Activated CD8-positive, alpha-beta T cell treated with anti-CD3 and anti-CD28 coated beads for 36 hours (primary cell): ENCODE results near the gene GREB1L. TPM values are rescaled to one million over a fixed set of nuclear protein-coding genes. Genes with fewer than 3 reads are reported as not detected.

Experiments
- ATAC-seq: fragments of 200-7000 bp; cut with Tn5 transposase; one replicate; pipeline ENCODE4 v1.10.0; 2021; ENCODE audit warnings: mild to moderate bottlenecking, moderate library complexity
- CTCF ChIA-PET: fragments of 350-600 bp; sonication (Branson Sonifier 250); formaldehyde crosslinking; loops from one replicate; lab custom pipeline; 2021; ENCODE audit warnings: antibody characterized with exemption; lab: Charles Lee
- POLR2A ChIA-PET: fragments of 350-600 bp; sonication (Branson Sonifier 250); formaldehyde crosslinking; loops from one replicate; lab custom pipeline; 2021; ENCODE audit warnings: antibody characterized with exemption; lab: Charles Lee
- DNase-seq: peaks from one replicate; pipeline ENCODE4 v3.0.0-alpha.2; 2020
- H3K27ac Mint-ChIP-seq: one replicate; pipeline ENCODE4 v1.8.0; 2021; ENCODE audit warnings: mild to moderate bottlenecking, mixed read lengths
- H3K27me3 Mint-ChIP-seq: one replicate; pipeline ENCODE4 v1.8.0; 2021; ENCODE audit warnings: mixed read lengths
- H3K36me3 Mint-ChIP-seq: one replicate; pipeline ENCODE4 v1.8.0; 2021; ENCODE audit warnings: low read depth, mixed read lengths
- H3K4me1 Mint-ChIP-seq: one replicate; pipeline ENCODE4 v1.8.0; 2021; ENCODE audit warnings: low read depth, mixed read lengths
- H3K4me3 Mint-ChIP-seq: one replicate; pipeline ENCODE4 v1.8.0; 2021; ENCODE audit warnings: mild to moderate bottlenecking, moderate library complexity, mixed read lengths
- H3K9me3 Mint-ChIP-seq: one replicate; pipeline ENCODE4 v1.8.0; 2021; ENCODE audit warnings: mixed read lengths
- CTCF ChIP-seq: fragments of 200-600 bp; IDR thresholded peaks from one replicate; pipeline ENCODE4 v1.8.0; 2022; ENCODE audit warnings: antibody characterized with exemption, mild to moderate bottlenecking
- intact Hi-C: fragments of 100-400 bp; cut with micrococcal nuclease; formaldehyde crosslinking; loops from one replicate; pipeline ENCODE4 v1.10.0; 2022
- total RNA-seq, 2 experiments: library from RNA; stranded (reverse); gene quantifications; one replicate each; pipeline ENCODE4 v1.2.3, GENCODE V29; 2021

GREB1L gene
- total RNA-seq, 2 experiments from 2014 or later, result not detected

GRCh38 chr18:21408681-21409080, 166.6 kb downstream of the GREB1L start:
- H3K27ac Mint-ChIP-seq, result no peak overlapping the region
- no peak overlapping the region for H3K4me3 Mint-ChIP-seq
- intact Hi-C loops, result loop anchor here (10.0 kb wide), 1 partner anchor 56 kb away; no protein-coding TSS in a partner anchor
- no peak for TF ChIP-seq CTCF
- no peak for ATAC-seq
- H3K9me3 Mint-ChIP-seq, result no peaks in the 10 kb centered on the region
- ChIA-PET CTCF (no interaction called here), POLR2A (no interaction called here)
- no peaks in the 10 kb centered on the region for H3K27me3 Mint-ChIP-seq
- no peak for DNase-seq
- H3K4me1 Mint-ChIP-seq, result no peaks in the 10 kb centered on the region
- no peaks in the 10 kb centered on the region for H3K36me3 Mint-ChIP-seq

DNA sequence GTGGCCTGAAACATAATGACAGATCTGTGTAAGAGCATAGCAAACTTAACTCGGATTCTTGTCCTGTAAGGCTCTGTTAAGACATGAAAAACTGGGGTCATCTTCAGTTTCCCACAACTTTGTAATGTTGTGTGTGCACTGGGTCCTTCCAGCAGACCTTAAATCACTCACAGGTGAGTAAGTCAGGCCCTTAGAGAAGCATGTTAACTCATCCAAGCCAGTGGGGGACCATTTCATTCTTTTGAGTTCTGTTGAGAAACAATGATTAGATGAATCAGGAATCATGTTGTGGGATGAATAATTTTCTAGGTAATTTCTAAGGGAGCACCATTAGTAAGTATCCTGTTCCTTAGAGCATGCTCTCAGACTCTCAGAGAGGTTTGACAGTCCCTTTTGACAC, 191.4 kb downstream of the GREB1L start:
- ChIA-PET CTCF (no interaction called here), POLR2A (interaction anchor here (0.6 kb wide), 1 partner anchor 9 kb away, joined by 3 read pairs; no protein-coding TSS in a partner anchor)
- H3K9me3 Mint-ChIP-seq, result no peaks in the 10 kb centered on the region
- no peaks in the 10 kb centered on the region for H3K36me3 Mint-ChIP-seq
- no peak overlapping the region for H3K27ac Mint-ChIP-seq
- H3K4me1 Mint-ChIP-seq, result no peaks in the 10 kb centered on the region
- DNase-seq (no peak), ATAC-seq (no peak)
- no peak for TF ChIP-seq CTCF
- no peak overlapping the region for H3K4me3 Mint-ChIP-seq
- intact Hi-C loops, result no loop called here
- peaks cover 7% of the 10 kb centered on the region for H3K27me3 Mint-ChIP-seq

DNA sequence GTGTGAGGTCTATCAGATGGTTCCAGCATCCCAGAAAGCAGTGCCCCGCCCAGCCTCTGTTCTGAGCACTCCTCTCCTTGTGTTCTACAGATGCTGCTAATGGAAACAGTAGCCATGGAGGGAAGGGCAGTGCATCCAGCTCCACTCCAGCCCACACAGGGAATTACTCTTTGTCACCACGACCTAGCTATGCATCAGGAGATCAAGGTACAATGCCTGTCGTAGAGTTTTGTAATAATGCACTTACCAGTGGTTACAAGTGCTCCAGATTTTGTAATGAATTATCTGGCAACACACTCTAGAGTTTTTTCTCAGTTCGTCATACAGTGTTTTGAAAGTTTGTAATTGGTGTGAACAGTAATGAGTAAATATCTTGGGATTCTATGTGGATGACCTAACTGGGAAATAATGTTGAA, 197.4 kb downstream of the GREB1L start:
- intact Hi-C loops, result no loop called here
- CTCF ChIA-PET, result no interaction called here
- H3K27ac Mint-ChIP-seq, result no peak overlapping the region
- H3K36me3 Mint-ChIP-seq, result no peaks in the 10 kb centered on the region
- no peak for DNase-seq
- no peaks in the 10 kb centered on the region for H3K9me3 Mint-ChIP-seq
- no peak for ATAC-seq
- H3K4me3 Mint-ChIP-seq, result no peak overlapping the region
- no peaks in the 10 kb centered on the region for H3K4me1 Mint-ChIP-seq
- POLR2A ChIA-PET, result no interaction called here
- no peak for TF ChIP-seq CTCF
- H3K27me3 Mint-ChIP-seq, result peaks cover 13% of the 10 kb centered on the region

GRCh38 chr18:21441670-21442069, 199.6 kb downstream of the GREB1L start:
- no peaks in the 10 kb centered on the region for H3K9me3 Mint-ChIP-seq
- H3K4me1 Mint-ChIP-seq, result no peaks in the 10 kb centered on the region
- no peak overlapping the region for H3K4me3 Mint-ChIP-seq
- TF ChIP-seq CTCF, result no peak
- peaks cover 9% of the 10 kb centered on the region for H3K27me3 Mint-ChIP-seq
- POLR2A ChIA-PET, result interaction anchor here (0.6 kb wide), 1 partner anchor 9 kb away, joined by 3 read pairs; no protein-coding TSS in a partner anchor
- ATAC-seq (no peak), DNase-seq (no peak)
- no peaks in the 10 kb centered on the region for H3K36me3 Mint-ChIP-seq
- CTCF ChIA-PET, result interaction anchor here (0.8 to 1.2 kb wide), 5 partner anchors 9 to 262 kb away, joined by 3 to 5 read pairs (median 3); no protein-coding TSS in a partner anchor
- intact Hi-C loops, result no loop called here
- H3K27ac Mint-ChIP-seq, result no peak overlapping the region

GRCh38 chr18:21443776-21444464, 201.9 kb downstream of the GREB1L start:
- ChIA-PET CTCF (interaction anchor here (3.5 kb wide), 1 partner anchor 249 kb away, joined by 26 read pairs; no protein-coding TSS in a partner anchor), POLR2A (no interaction called here)
- ATAC-seq (no peak), DNase-seq (no peak)
- intact Hi-C loops, result no loop called here
- H3K27me3 Mint-ChIP-seq, result peaks cover 9% of the 10 kb centered on the region
- no peak overlapping the region for H3K27ac Mint-ChIP-seq
- H3K4me3 Mint-ChIP-seq, result no peak overlapping the region
- H3K9me3 Mint-ChIP-seq, result no peaks in the 10 kb centered on the region
- H3K36me3 Mint-ChIP-seq, result no peaks in the 10 kb centered on the region
- TF ChIP-seq CTCF, result no peak
- H3K4me1 Mint-ChIP-seq, result no peaks in the 10 kb centered on the region
